ENCODE results near the gene TTYH1. TPM values are rescaled to one million over a fixed set of nuclear protein-coding genes. Genes with fewer than 3 reads are reported as not detected.

TTYH1 gene
- total and polyA plus RNA-seq, 2 of the 4 experiments (the other 2 are of a cell fraction) = not detected

DNA sequence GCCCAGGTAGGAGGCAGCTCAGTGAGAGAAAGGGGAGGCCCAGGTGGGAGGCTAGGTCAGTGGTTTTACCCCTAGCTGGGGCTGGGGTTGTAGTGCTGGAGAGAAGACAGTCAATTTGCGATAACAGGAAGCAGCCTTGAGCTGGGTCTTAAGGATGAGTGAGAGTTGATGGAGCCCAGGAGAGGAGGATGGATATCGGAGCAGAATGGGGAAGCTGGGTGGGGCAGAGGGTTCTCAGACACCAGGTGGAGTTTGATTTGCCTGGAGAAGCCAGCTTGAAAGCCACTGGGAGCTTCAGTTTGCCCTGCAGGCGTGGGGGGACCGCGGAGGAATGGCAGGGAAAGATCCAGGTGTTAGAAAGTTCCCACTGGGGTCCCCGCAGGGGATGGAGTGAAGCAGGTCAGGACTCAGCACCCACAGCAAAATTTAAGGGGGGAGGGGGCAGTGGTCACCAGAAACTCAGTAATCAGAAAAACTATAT, 58.7 kb downstream of the TTYH1 start (continued):
- TF ChIP-seq RFX5 (IDR thresholded peaks at IDR 0.05; ENCODE audit: low read depth, low read length) = no peak

DNA sequence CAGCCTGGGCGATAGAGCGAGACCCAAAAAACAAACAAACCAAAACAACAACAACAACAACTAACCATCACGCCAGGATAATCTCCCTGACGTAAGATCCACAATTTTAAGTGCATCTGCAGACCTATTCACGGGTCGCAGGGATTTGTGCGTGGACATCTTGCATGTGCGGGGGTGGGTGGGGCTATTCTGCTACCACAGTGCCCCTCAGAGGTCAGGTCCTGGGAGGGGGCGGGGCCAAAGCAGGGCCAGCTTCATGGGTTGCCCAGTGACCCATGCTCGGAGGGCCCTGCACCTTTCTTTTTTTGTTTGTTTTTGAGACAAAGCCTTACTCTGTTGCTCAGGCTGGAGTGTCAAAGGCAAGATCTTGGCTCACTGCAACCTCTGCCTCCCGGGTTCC, 60.4 kb downstream of the TTYH1 start:
- no peak for ATAC-seq (ENCODE audit: low read depth)
- Histone ChIP-seq H3K27ac (ENCODE audit: insufficient read depth, low read length) (no peak overlapping the region), H3K4ac (ENCODE audit: low read depth, low read length) (no peak overlapping the region), H4K20me1 (ENCODE audit: insufficient read depth, low read length) (no peaks in the 10 kb centered on the region), H3K14ac (replicated peaks; ENCODE audit: low read depth, low read length) (no peak overlapping the region), H3K27me3 (ENCODE audit: control insufficient read depth, insufficient read depth, low read length) (0 out of 2 replicates have a peak, but pooled peaks cover 2% of the 10 kb centered on the region), H2BK120ac (ENCODE audit: low read depth, low read length) (no peak overlapping the region), H3K56ac (ENCODE audit: extremely low read depth, insufficient read depth, low read length) (no peak overlapping the region), H3K9me3 (ENCODE audit: control insufficient read depth, insufficient read depth, low read length) (no peaks in the 10 kb centered on the region), H3K79me1 (ENCODE audit: low read depth in 1 of 2, low read length in 2 of 2) (no peaks in the 10 kb centered on the region; a peak in 1 of 4 replicates), H3K9ac (ENCODE audit: low read depth, low read length) (no peak overlapping the region), H4K8ac (ENCODE audit: low read depth in 2 of 2, low read length in 2 of 2) (no peak overlapping the region), H2AK5ac (ENCODE audit: low read depth, low read length) (no peak overlapping the region), H3K18ac (ENCODE audit: low read depth, low read length) (no peak overlapping the region), H3K4me1 (ENCODE audit: control insufficient read depth, insufficient read depth, low read length) (peaks cover 11% of the 10 kb centered on the region), H2AK9ac (replicated peaks; ENCODE audit: low read depth, low read length, poor library complexity) (no peak overlapping the region), H3K4me3 (ENCODE audit: insufficient read depth, low read depth, low read length) (no peak overlapping the region), H3K4me2 (ENCODE audit: low read depth, low read length) (no peak overlapping the region), H2AFZ (replicated peaks; ENCODE audit: low read length, poor library complexity) (no peak overlapping the region), H2BK20ac (ENCODE audit: low read depth, low read length) (no peak overlapping the region), H2BK5ac (ENCODE audit: low read depth, low read length, poor library complexity, severe bottlenecking) (no peak overlapping the region), H3K36me3 (ENCODE audit: control insufficient read depth, insufficient read depth, low read length) (no peaks in the 10 kb centered on the region), H2BK15ac (ENCODE audit: low read depth, low read length) (no peak overlapping the region), H4K91ac (ENCODE audit: insufficient read depth, low read depth, low read length) (no peak overlapping the region), H3K23ac (ENCODE audit: low read depth, low read length) (no peak overlapping the region), H3K9me1 (ENCODE audit: insufficient read depth, low read length) (peaks cover 4% of the 10 kb centered on the region; the same call in 1 of the 2 replicates), H4K5ac (ENCODE audit: low read depth, low read length) (no peak overlapping the region)
- in situ Hi-C loops (cut with MboI; ENCODE audit: low sequenced_read_pairs) = no loop called here
- BruUV-seq (replicated peaks) = no TSS peak
- DNase-seq = no peak
- intact Hi-C loops (cut with micrococcal nuclease) = loop anchor here (10.0 kb wide), 1 partner anchor 589 kb away; the partner anchor contains the start of gene RDH13
- dilution Hi-C loops (cut with HindIII; ENCODE audit: low sequenced_read_pairs, unreplicated experiment) = no loop called here
- WGBS, 2 experiments (ENCODE audit: extremely low coverage in 2 of 2, insufficient read length in 1 of 2) = 80% methylated on average over 6 of the region's 11 CpGs; no CpG with 5 or more reads in 1 of the 2 experiments
- CTCF ChIA-PET = no interaction called here
- POLR2A ChIA-PET (ENCODE audit: unreplicated experiment) = no interaction called here
- TF ChIP-seq NFE2L2 (IDR thresholded peaks at IDR 0.05; ENCODE audit: low read depth, low read length) (no peak), CEBPB (IDR thresholded peaks at IDR 0.05; ENCODE audit: low read depth, low read length) (no peak), MAZ (IDR thresholded peaks at IDR 0.05; ENCODE audit: borderline replicate concordance, low read depth, low read length) (no peak), RFX5 (IDR thresholded peaks at IDR 0.05; ENCODE audit: low read depth, low read length) (no peak), POLR2A (IDR thresholded peaks at IDR 0.05; ENCODE audit: low read depth, low read length) (no peak), CHD1 (IDR thresholded peaks at IDR 0.05; ENCODE audit: low read depth, low read length) (no peak), MXI1 (IDR thresholded peaks at IDR 0.05; ENCODE audit: borderline replicate concordance, low read depth, low read length) (no peak), SMC3 (IDR thresholded peaks at IDR 0.05; ENCODE audit: low read depth, low read length) (no peak), BHLHE40 (IDR thresholded peaks at IDR 0.05; ENCODE audit: low read depth, low read length) (no peak), RCOR1 (IDR thresholded peaks at IDR 0.05; ENCODE audit: insufficient replicate concordance, low read length) (no peak), FOS (IDR thresholded peaks at IDR 0.05; ENCODE audit: low read depth, low read length) (no peak)
- TF ChIP-seq, protein P1, sequence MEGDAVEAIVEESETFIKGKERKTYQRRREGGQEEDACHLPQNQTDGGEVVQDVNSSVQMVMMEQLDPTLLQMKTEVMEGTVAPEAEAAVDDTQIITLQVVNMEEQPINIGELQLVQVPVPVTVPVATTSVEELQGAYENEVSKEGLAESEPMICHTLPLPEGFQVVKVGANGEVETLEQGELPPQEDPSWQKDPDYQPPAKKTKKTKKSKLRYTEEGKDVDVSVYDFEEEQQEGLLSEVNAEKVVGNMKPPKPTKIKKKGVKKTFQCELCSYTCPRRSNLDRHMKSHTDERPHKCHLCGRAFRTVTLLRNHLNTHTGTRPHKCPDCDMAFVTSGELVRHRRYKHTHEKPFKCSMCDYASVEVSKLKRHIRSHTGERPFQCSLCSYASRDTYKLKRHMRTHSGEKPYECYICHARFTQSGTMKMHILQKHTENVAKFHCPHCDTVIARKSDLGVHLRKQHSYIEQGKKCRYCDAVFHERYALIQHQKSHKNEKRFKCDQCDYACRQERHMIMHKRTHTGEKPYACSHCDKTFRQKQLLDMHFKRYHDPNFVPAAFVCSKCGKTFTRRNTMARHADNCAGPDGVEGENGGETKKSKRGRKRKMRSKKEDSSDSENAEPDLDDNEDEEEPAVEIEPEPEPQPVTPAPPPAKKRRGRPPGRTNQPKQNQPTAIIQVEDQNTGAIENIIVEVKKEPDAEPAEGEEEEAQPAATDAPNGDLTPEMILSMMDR (conservative IDR thresholded peaks at IDR 0.05; ENCODE audit: low read depth, low read length) = no peak
- TF ChIP-seq, protein P2, sequence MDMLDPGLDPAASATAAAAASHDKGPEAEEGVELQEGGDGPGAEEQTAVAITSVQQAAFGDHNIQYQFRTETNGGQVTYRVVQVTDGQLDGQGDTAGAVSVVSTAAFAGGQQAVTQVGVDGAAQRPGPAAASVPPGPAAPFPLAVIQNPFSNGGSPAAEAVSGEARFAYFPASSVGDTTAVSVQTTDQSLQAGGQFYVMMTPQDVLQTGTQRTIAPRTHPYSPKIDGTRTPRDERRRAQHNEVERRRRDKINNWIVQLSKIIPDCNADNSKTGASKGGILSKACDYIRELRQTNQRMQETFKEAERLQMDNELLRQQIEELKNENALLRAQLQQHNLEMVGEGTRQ (IDR thresholded peaks at IDR 0.05; ENCODE audit: low read depth, low read length) = no peak
- TF ChIP-seq, protein P3, sequence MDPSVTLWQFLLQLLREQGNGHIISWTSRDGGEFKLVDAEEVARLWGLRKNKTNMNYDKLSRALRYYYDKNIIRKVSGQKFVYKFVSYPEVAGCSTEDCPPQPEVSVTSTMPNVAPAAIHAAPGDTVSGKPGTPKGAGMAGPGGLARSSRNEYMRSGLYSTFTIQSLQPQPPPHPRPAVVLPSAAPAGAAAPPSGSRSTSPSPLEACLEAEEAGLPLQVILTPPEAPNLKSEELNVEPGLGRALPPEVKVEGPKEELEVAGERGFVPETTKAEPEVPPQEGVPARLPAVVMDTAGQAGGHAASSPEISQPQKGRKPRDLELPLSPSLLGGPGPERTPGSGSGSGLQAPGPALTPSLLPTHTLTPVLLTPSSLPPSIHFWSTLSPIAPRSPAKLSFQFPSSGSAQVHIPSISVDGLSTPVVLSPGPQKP (IDR thresholded peaks at IDR 0.05; ENCODE audit: borderline replicate concordance, low read depth, low read length) = no peak

All from IMR-90 (cell line).